Measurements from ENCODE around the gene SYNDIG1. TPM values are rescaled to one million over a fixed set of nuclear protein-coding genes. Genes with fewer than 3 reads are reported as not detected.

SYNDIG1 gene
- total RNA-seq, 1 donor from 2014 or later = 5.7 TPM

DNA sequence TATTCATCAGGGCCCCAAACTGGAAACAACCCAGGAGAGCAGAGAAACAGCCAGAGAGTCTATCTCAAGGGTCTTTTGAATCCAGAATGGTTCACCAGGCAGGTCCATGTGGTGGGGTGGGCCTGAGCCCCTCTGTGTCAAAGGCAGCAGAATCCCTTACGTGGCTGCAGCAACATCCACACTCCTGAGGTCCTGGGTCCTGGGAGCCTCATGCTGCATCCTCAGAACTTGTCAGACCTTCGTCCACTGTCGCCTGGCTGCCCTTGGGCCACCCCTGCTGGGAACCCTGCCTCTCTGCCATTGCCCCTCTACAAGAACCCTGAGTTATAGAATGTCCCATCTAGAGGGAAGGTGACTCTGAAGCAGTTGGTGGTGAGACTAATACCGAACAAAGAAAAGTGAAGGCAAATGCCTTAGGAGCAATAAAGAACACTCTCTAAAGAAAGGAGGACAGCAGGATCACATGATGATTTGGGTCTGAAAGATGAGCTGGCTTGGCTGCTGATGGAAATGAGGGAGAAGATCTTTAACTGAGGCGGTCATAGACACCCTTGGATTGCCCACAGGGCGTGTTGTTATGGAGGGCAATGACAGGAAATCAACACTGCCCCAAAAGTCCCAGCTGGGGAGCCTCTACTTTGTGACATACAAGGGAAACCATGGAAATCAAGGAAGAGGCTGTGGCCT is 161.2 kb downstream of the SYNDIG1 start:
- no peak for DNase-seq (ENCODE audit: low spot score)

DNA sequence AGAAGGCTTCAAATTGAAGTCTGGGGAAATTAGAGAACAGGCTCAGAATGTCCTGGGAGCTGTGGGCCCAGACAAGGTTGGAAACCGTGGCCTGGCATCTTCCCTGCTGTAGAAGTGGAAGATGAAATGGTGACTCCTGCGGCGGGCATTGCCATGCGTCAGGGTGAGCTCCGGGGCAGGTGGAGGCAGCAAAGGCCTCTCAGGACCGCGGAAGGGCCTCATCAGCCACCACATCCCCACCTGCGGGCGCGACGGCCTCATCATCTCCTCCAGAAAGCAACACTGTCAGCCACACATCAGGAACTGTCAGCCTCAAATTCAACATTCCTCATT is 161.7 kb downstream of the SYNDIG1 start:
- DNase-seq (ENCODE audit: low spot score) = no peak

DNA sequence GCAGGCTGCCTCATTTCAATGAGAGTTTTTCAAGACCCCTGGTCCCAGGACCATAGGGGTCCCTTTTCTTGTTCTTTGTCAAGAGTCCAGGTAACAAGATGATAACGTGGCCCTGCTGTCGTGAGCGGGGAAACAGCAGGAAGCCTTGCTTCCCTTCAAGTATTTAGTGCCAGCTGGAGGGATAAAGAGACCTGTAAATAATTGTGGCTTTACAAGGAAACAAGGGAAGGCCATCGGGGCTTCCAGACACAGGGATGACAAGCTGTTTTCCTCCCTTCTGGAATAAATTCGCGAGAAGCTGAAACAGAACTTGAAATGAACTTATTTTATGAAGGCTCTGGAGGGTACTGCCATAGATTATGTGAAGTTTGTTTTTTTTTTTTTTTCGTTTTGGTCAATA is 163.2 kb downstream of the SYNDIG1 start:
- no peak for DNase-seq (ENCODE audit: low spot score)

DNA sequence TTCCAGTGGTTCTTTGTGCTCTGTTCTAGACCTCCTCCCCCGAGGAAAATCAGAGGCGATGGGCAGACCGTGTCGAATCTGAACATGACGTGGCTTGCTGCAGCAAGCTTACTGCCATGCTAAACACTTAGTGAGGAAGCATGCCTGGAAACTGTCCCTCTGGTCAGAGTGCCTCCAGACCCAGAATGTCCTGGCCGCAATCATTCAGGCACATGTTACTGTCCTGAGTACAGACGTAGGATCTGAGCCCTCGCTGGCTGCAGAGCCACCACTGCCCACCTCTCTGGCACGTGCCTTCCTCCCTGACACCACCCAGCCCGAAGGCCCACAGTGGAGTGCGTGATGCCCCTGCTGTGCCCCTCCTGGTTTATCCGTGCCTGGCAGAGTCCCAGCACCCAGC is 163.6 kb downstream of the SYNDIG1 start:
- no peak for DNase-seq (ENCODE audit: low spot score)

GRCh38 chr20:24633521-24633920 is 164.1 kb downstream of the SYNDIG1 start:
- DNase-seq (ENCODE audit: low spot score) = no peak

DNA sequence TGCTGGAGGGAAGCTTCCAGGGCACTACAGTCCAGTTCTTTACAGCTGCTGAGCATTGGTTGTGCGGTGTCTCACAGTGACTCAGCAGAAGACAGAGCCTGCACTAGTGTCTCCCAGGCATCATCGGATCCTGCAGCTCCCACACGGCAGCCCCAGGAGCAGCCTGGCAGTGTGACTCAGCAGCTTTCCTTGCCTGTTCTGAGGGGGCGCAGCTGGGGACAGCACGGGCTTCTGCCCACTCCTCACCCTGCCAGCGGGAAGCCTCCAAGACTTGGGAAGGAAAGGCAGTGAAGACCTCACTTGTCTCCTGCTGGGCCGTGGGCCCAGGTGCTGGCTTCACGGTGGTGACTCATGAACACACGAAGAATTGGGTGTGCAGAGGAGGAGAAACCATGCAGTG is 165.4 kb downstream of the SYNDIG1 start:
- peak; percentile 54 for DNase-seq (ENCODE audit: low spot score)

GRCh38 chr20:24636626-24637025 is 167.2 kb downstream of the SYNDIG1 start:
- DNase-seq (ENCODE audit: low spot score) = no peak

DNA sequence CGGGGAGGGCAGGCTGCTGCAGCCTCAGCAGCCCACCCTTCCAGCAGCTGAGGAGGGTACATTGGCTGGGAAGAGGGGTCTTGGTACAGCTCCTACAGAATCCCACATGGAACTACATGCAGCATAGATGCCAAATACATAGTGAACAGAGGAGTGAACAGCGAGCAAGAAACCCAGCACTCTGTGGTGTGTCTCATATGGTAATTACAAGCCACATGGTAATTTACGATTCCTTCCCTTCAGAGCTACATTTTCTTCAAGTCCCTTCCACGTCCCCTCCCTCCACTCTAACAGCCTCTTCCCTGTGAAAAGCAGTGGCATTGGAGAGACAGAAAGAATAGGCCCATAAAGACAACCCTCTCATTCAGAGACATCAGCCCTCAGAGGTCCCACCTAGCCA is 167.7 kb downstream of the SYNDIG1 start:
- no peak for DNase-seq (ENCODE audit: low spot score)

- DNase-seq (ENCODE audit: low spot score) = no peak
Measured at GRCh38 chr20:24637941-24638340, 168.5 kb downstream of the SYNDIG1 start.

GRCh38 chr20:24638591-24639548 is 169.4 kb downstream of the SYNDIG1 start:
- no peak for DNase-seq (ENCODE audit: low spot score)

DNA sequence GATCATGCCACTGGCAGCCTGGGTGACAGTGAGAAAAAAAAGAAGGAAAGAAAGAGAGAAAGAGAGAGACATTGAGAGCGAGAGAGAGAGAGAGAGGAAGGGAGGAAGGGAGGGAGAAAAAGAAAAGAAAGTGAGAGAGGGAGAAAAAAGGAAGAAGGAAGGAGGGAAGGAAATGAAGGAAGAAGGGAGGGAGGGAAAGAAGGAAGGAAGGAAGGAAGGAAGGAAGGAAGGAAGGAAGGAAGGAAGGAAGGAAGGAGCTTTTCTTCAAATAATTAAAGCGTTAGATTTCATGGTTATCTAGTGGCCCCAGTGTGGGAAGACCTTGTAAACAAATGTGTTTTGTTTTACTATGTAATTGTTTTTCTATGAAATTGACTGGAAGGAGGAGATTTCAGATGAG is 170.8 kb downstream of the SYNDIG1 start:
- no peak for DNase-seq (ENCODE audit: low spot score)

GRCh38 chr20:24640686-24641085 is 171.3 kb downstream of the SYNDIG1 start:
- no peak for DNase-seq (ENCODE audit: low spot score)

GRCh38 chr20:24643731-24644626 is 174.6 kb downstream of the SYNDIG1 start:
- no peak for DNase-seq (ENCODE audit: low spot score)

DNA sequence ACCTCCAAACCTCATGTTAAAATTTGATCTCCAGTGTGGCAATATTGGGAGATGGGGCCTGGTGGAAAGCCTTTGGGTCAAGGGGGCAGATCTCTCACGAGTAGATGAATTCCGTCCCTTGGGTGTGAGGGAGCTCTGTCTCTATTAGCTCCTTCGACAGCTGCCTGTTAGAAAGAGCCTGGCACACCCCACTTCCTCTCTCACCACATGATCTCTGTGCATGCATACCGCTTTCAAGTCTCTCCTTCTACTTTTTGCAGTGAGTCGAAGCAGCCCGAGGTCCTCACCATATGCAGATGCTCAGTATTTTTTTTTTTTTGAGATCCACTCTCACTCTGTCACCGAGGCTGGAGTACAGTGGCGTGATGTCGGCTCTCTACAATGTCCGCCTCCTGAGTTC is 176.9 kb downstream of the SYNDIG1 start:
- no peak for DNase-seq (ENCODE audit: low spot score)

DNA sequence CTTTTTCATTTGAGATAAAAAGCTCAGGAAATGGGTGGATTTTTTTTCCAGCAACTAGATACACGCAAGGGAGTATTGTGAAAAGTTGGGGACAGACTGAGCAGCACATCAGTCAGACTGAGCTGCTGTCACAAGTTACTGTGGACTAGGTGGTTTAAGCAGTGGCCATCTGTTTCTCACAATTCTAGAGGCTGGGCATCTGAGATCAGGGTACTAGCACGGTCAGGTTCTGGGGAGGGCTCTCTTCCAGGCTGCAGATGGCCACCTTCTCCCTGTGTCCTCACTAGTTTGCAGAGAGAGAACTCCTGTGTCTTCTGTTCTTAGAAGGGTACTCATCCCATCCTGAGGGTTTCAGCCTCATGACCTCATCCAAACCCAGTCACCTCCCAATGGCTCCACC is 178.3 kb downstream of the SYNDIG1 start:
- DNase-seq (ENCODE audit: low spot score) = no peak

- peak; percentile 28 for DNase-seq (ENCODE audit: low spot score)
Measured at GRCh38 chr20:24648481-24648880, 179.1 kb downstream of the SYNDIG1 start.

DNA sequence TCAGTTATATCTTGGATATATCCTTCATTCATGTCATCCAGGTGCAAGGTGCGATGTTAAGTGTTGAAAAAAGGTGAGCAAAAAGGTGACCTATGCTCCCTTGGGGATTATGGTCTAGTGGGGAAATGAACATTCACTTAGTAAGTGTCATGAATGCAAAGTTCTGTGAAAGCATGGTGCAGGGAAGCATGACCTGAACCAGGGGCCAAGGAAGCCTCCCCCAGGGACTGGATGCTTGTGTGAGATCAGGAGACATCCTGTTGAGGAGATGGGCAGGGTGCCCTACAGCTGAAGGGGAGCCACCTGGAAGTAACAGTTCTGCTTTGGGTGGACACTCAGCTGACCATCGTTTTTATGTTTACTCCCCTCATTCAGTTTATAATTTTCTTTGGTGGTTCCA is 179.5 kb downstream of the SYNDIG1 start:
- no peak for DNase-seq (ENCODE audit: low spot score)

DNA sequence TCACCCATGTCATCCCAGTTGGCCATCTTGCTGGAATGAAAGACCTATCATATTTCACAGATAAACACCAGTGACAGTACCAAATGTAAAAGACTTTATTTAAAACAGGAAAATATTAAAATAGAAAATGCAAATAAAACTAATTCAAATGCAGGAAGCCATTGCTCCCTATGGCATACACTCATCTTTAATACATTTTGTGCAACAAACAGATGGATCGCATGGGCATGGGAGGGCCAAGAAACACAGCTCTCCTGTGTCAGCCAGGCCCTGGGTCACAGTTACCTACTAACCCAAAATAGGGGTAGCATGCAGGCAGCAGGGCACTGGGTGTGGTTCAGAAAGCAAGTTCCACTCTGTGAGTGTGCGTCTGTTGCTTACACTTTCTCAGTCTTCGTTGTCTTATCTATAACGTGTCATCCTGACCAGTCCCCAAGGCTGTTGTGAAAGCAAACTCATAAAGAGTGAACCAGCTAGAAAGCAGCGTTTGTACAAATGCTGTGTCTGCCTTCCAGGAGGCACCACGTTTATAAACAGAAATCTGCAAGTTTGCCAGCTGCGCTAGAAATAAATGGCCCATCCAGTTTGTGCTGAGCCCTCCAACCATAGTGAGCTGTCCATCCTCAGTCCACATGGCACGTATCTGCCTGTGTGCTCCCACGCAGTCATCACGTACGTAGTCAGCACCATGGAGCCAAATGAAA is 180.5 kb downstream of the SYNDIG1 start:
- DNase-seq (ENCODE audit: low spot score) = peak; percentile 34

DNA sequence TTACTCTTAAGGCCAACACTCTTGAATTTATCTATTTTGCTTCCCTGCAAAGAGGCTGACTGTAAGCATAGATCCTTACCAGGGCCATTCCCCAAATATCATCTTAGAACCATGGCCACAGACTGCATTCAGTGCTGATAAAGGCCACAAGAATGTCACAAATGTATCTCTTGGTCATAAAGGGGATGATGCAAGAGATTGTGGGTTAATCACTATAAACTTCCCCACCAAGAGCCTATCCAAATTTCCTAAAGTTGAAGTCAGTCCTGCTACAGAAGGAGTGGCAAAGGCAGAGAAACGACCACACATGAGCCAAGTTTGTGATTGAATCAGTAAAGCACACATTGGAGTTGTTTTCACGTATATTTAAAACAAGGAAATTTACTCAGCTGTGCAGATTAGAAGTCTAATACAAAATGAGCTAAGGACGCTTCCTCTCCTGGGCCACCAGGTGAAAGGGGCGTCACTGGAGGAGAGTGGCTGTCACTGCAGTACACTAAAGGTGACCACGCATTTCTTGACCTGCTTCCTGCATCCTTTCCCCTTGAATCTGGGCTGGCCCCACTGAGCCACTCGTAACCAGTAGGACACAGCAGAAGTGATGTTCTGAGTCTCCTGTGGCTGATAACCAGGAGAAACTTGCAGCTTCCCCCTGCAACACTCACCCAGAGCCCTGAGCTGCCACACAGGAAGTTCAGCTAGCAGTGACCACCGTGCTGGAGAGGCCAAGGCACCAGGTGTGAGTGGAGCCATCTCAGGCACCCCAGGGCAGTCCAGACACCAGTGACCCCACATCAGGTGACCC is 181.9 kb downstream of the SYNDIG1 start:
- no peak for DNase-seq (ENCODE audit: low spot score)

DNA sequence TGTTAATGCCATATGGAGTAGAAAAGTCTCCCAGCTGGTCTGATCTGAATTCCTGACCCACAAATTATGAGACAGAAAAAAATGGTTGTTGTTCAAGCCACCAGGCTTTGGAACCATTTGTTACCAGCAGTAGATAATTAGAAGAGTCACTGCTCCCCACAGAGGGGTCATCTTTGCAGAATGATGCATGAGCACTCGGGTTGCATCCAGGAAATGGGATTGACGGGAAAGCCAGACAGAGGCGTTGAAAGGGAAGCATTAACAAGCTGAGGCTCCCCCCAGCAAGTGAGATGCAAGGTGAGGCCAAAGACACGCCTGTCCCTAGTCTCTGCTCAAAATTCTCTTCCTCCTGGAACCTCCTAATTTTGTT is 182.5 kb downstream of the SYNDIG1 start:
- no peak for DNase-seq (ENCODE audit: low spot score)

DNA sequence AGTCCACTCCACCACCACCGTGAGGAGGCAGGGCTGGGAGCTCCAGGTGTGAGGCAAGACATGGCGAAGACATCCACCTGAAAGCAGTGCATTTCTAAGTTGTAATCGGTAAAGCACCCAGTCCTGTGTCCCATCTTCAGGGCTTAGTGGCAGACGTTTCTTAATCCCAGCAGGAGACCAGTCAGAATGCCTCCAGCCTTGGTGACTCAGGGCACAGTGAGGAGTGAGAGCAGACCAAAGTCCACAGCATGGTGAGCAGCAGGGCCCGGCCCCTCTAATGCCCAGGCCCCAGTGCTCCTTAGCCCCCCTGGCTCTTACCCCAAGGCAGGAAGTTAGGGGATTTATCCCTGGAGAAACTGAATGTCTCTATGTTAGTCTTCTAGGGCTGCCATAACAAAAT is 183.9 kb downstream of the SYNDIG1 start:
- peak; percentile 50 for DNase-seq (ENCODE audit: low spot score)
